Measurements from ENCODE around the gene SLC50A1. TPM values are rescaled to one million over a fixed set of nuclear protein-coding genes. Genes with fewer than 3 reads are reported as not detected.

Gene SLC50A1
- total RNA-seq, 1 experiment from 2014 or later = 67.6 TPM

- H3K4me3 ChIP-seq = no peak overlapping the region
- POLR2A ChIA-PET (ENCODE audit: unreplicated experiment) = no interaction called here
- H3K4me2 ChIP-seq = no peak overlapping the region
- H3K9me2 ChIP-seq (ENCODE audit: insufficient read depth) = no peaks in the 10 kb centered on the region
- intact Hi-C loops (cut with micrococcal nuclease; ENCODE audit: unreplicated experiment) = no loop called here
- no peaks in the 10 kb centered on the region for H3K79me2 ChIP-seq (ENCODE audit: low read depth)
- CTCF ChIA-PET = no interaction called here
- H3K9me3 ChIP-seq (ENCODE audit: insufficient read depth, low read depth) = no peaks in the 10 kb centered on the region
- TF ChIP-seq CTCF (conservative IDR thresholded peaks at IDR 0.05) (no peak), EZH2 (IDR thresholded peaks at IDR 0.05; ENCODE audit: low read depth) (no peak)
- H4K20me1 ChIP-seq (ENCODE audit: insufficient read depth) = no peaks in the 10 kb centered on the region
- H3F3A ChIP-seq (ENCODE audit: insufficient read depth, low read depth) = peaks cover 25% of the 10 kb centered on the region
- no peak overlapping the region for H3K27ac ChIP-seq
- H3K36me3 ChIP-seq (ENCODE audit: low read depth) = no peaks in the 10 kb centered on the region
- BruUV-seq (replicated peaks) = no TSS peak
- H3K27me3 ChIP-seq (ENCODE audit: insufficient read depth, low read depth) = no peaks in the 10 kb centered on the region
- H3K4me1 ChIP-seq (replicated peaks; ENCODE audit: insufficient read depth) = peaks cover 21% of the 10 kb centered on the region
- no peak overlapping the region for H2AFZ ChIP-seq
- no peak for DNase-seq
These were observed 15.4 kb upstream of the SLC50A1 start for GRCh38 chr1:155120253-155120652.

GRCh38 chr1:155121249-155121648, 14.4 kb upstream of the SLC50A1 start:
- no peak for DNase-seq
- TF ChIP-seq EZH2 (IDR thresholded peaks at IDR 0.05; ENCODE audit: low read depth) (no peak), CTCF (conservative IDR thresholded peaks at IDR 0.05) (no peak)
- CTCF ChIA-PET = interaction anchor here (0.5 kb wide), 1 partner anchor 46 kb away, joined by 3 read pairs; no protein-coding TSS in a partner anchor

GRCh38 chr1:155122308-155122707, 13.3 kb upstream of the SLC50A1 start:
- Histone ChIP-seq H3K79me2 (ENCODE audit: low read depth) (no peaks in the 10 kb centered on the region), H3K4me1 (replicated peaks; ENCODE audit: insufficient read depth) (peaks cover 39% of the 10 kb centered on the region), H3K27ac (no peak overlapping the region), H3K9me2 (ENCODE audit: insufficient read depth) (no peaks in the 10 kb centered on the region), H3K4me3 (no peak overlapping the region), H4K20me1 (ENCODE audit: insufficient read depth) (no peaks in the 10 kb centered on the region), H3K36me3 (ENCODE audit: low read depth) (no peaks in the 10 kb centered on the region), H3K27me3 (ENCODE audit: insufficient read depth, low read depth) (no peaks in the 10 kb centered on the region), H3K4me2 (no peak overlapping the region), H2AFZ (no peak overlapping the region), H3F3A (ENCODE audit: insufficient read depth, low read depth) (peaks cover 38% of the 10 kb centered on the region), H3K9me3 (ENCODE audit: insufficient read depth, low read depth) (no peaks in the 10 kb centered on the region)
- TF ChIP-seq EZH2 (IDR thresholded peaks at IDR 0.05; ENCODE audit: low read depth) = no peak
- TF ChIP-seq CTCF (conservative IDR thresholded peaks at IDR 0.05) = no peak
- ChIA-PET POLR2A (ENCODE audit: unreplicated experiment) (no interaction called here), CTCF (interaction anchor here (0.6 kb wide), 1 partner anchor 10 kb away, joined by 5 read pairs; no protein-coding TSS in a partner anchor)
- no peak for DNase-seq
- no TSS peak for BruUV-seq (replicated peaks)
- intact Hi-C loops (cut with micrococcal nuclease; ENCODE audit: unreplicated experiment) = no loop called here

More at GRCh38 chr1:155121249-155121648, 14.4 kb upstream of the SLC50A1 start:
- Histone ChIP-seq H3K4me3 (no peak overlapping the region), H3K9me3 (ENCODE audit: insufficient read depth, low read depth) (no peaks in the 10 kb centered on the region), H2AFZ (no peak overlapping the region), H4K20me1 (ENCODE audit: insufficient read depth) (no peaks in the 10 kb centered on the region), H3F3A (ENCODE audit: insufficient read depth, low read depth) (peaks cover 33% of the 10 kb centered on the region), H3K4me1 (replicated peaks; ENCODE audit: insufficient read depth) (peaks cover 31% of the 10 kb centered on the region), H3K27ac (no peak overlapping the region), H3K27me3 (ENCODE audit: insufficient read depth, low read depth) (no peaks in the 10 kb centered on the region), H3K4me2 (no peak overlapping the region), H3K9me2 (ENCODE audit: insufficient read depth) (no peaks in the 10 kb centered on the region), H3K79me2 (ENCODE audit: low read depth) (no peaks in the 10 kb centered on the region), H3K36me3 (ENCODE audit: low read depth) (no peaks in the 10 kb centered on the region)
- intact Hi-C loops (cut with micrococcal nuclease; ENCODE audit: unreplicated experiment) = no loop called here
- BruUV-seq (replicated peaks) = no TSS peak
- POLR2A ChIA-PET (ENCODE audit: unreplicated experiment) = no interaction called here

All from PC-9 (cell line).